Panc1 (cell line): ENCODE data around the gene INAFM2. TPM values are rescaled to one million over a fixed set of nuclear protein-coding genes. Genes with fewer than 3 reads are reported as not detected.

Experiments used
- ATAC-seq: fragments of 200-7000 bp; cut with Tn5 transposase; 2 replicates; pipeline ENCODE4 v1.9.1; 2020; ENCODE audit warnings: mild to moderate bottlenecking, moderate library complexity
- Bru-seq: library from RNA; stranded (reverse); fragments of 400-500 nt; gene quantifications from one replicate; lab custom pipeline; 2021; lab: Mats Ljungman, UMichigan
- BruChase-seq, 2 experiments: library from RNA; stranded (reverse); fragments of 400-500 nt; gene quantifications; one replicate each; lab custom pipeline; 2021; lab: Mats Ljungman, UMichigan
- BruUV-seq: library from RNA; stranded (reverse); fragments of 400-500 nt; replicated peaks from 2 replicates; lab custom pipeline; 2021; lab: Mats Ljungman, UMichigan
- CTCF ChIA-PET: fragments of 300-600 bp; sonication (Branson Sonifier 250); formaldehyde crosslinking; loops from one replicate; lab custom pipeline; 2022; ENCODE audit warnings: antibody characterized with exemption; lab: Charles Lee
- POLR2A ChIA-PET: fragments of 300-600 bp; sonication (Branson Sonifier 250); formaldehyde crosslinking; loops from one replicate; lab custom pipeline; 2022; ENCODE audit warnings: antibody characterized with exemption; lab: Charles Lee
- DNase-seq: peaks from one replicate; pipeline ENCODE4 v3.0.0-alpha.2; 2010; ENCODE audit warnings: low read depth, low spot score
- H3K27ac ChIP-seq: 2 replicates; pipeline ENCODE4 v1.5.1; 2011; ENCODE audit warnings: mild to moderate bottlenecking, low read length, inconsistent platforms
- H3K27me3 ChIP-seq: fragments of 200-500 bp; sonication (Bioruptor generic); 2 replicates; pipeline ENCODE4 v1.6.0; 2014; ENCODE audit warnings: low read length, inconsistent platforms; ENCODE audit not compliant: control insufficient read depth, insufficient read depth
- H3K36me3 ChIP-seq: fragments of 200-500 bp; sonication (Bioruptor generic); 2 replicates; pipeline ENCODE4 v1.5.1; 2014; ENCODE audit warnings: inconsistent platforms, mild to moderate bottlenecking, low read length, moderate library complexity; ENCODE audit not compliant: control insufficient read depth, insufficient read depth
- H3K4me1 ChIP-seq: 2 replicates; pipeline ENCODE4 v1.5.1; 2011; ENCODE audit warnings: inconsistent platforms, mild to moderate bottlenecking, low read length, moderate library complexity; ENCODE audit not compliant: control insufficient read depth, insufficient read depth
- H3K4me3 ChIP-seq, 2 experiments: 2 replicates each; pipeline ENCODE4 v1.5.1; 2011 to 2012; ENCODE audit warnings: low read depth in 2 of 2, low read length in 2 of 2, mild to moderate bottlenecking in 2 of 2, inconsistent platforms in 1 of 2, moderate library complexity in 1 of 2
- H3K9me3 ChIP-seq: fragments of 200-500 bp; sonication (Bioruptor generic); 2 replicates; pipeline ENCODE4 v1.5.1; 2014; ENCODE audit warnings: low read depth, mild to moderate bottlenecking, inconsistent platforms, low read length, moderate library complexity; ENCODE audit not compliant: control insufficient read depth, insufficient read depth
- CTCF ChIP-seq: fragments of 450-650 bp; IDR thresholded peaks from 2 replicates; pipeline ENCODE4 v1.5.1; 2017; ENCODE audit warnings: mild to moderate bottlenecking
- POLR2AphosphoS5 ChIP-seq: IDR thresholded peaks from 2 replicates; pipeline ENCODE4 v1.6.1; 2012; ENCODE audit warnings: mild to moderate bottlenecking, low read depth, low read length, moderate library complexity
- SIN3A ChIP-seq: IDR thresholded peaks from 2 replicates; pipeline ENCODE4 v1.6.1; 2012; ENCODE audit warnings: low read depth, mild to moderate bottlenecking, low read length, moderate library complexity, borderline replicate concordance; ENCODE audit not compliant: insufficient read depth
- TCF7L2 ChIP-seq: IDR thresholded peaks from 2 replicates; pipeline ENCODE4 v1.6.1; 2011; ENCODE audit warnings: mild to moderate bottlenecking, low read depth, low read length, inconsistent platforms
- in situ Hi-C: cut with HindIII; loops from 2 replicates; pipeline ENCODE4 v1.10.0; 2016; ENCODE audit warnings: low sequenced_read_pairs, low pct_unique_long_range_greater_than_20kb
- intact Hi-C: fragments of 100-400 bp; cut with micrococcal nuclease; formaldehyde crosslinking; loops from one replicate; pipeline ENCODE4 v1.10.0; 2022; ENCODE audit not compliant: unreplicated experiment
- long read RNA-seq: library from polyadenylated mRNA; unstranded; transcript quantifications from one replicate; pipeline ENCODE4 v2.0.0, GENCODE V29; 2021; ENCODE audit not compliant: unreplicated experiment
- polyA plus RNA-seq: library from polyadenylated mRNA; unstranded; fragments of >200 nt; gene quantifications from one replicate; pipeline ENCODE4 v1.2.1, GENCODE V29; 2012; ENCODE audit warnings: missing spikeins; ENCODE audit not compliant: insufficient read length
- total RNA-seq: library from RNA; stranded (reverse); gene quantifications from one replicate; pipeline ENCODE4 v1.2.1, GENCODE V29; 2021; ENCODE audit not compliant: unreplicated experiment
- TF ChIP-seq, protein P1 (sequence below), 2 experiments: IDR thresholded peaks; 2 replicates each; pipeline ENCODE4 v1.6.1; 2011 to 2012; ENCODE audit warnings: low read depth in 2 of 2, control low read depth in 1 of 2, low read length in 1 of 2, mild to moderate bottlenecking in 1 of 2, moderate library complexity in 1 of 2; ENCODE audit not compliant: insufficient read depth in 1 of 2

INAFM2 gene
- 10.4 TPM for total RNA-seq
- 6.7 TPM for polyA plus RNA-seq
- percentile 56 among the genes with signal in this experiment for Bru-seq, nascent RNA
- BruChase-seq, experiment 1, labeled RNA remaining after a 2-hour chase = percentile 84 among the genes with signal in this experiment
- BruChase-seq, experiment 2, labeled RNA remaining after a 6-hour chase = percentile 85 among the genes with signal in this experiment
- long read RNA-seq, transcript INAFM2-202 (1 exons, 3,052 nt) = major isoform, 29 of 33 reads
- long read RNA-seq, partial matches to known transcripts = 0 of 33 reads
- long read RNA-seq, other reads (novel, unspliced or antisense) = 2 of 33 reads

GRCh38 chr15:40323239-40323952 lies at the start of gene INAFM2:
Gene INAFM2, plus strand, starts transcription at chr15:40323692. Its CDS starts 364 bp downstream, at chr15:40324056.
- ATAC-seq (peak; percentile 91), DNase-seq (no peak)
- Histone ChIP-seq H3K4me1 (peaks cover 25% of the 10 kb centered on the region), H3K9me3 (no peaks in the 10 kb centered on the region), H3K36me3 (no peaks in the 10 kb centered on the region), H3K27me3 (no peaks in the 10 kb centered on the region), H3K27ac (no peak within 1 kb of the TSS), H3K4me3 (peak within 1 kb of the TSS; percentile 55 to 63)
- ChIA-PET POLR2A (interaction anchor here (0.9 kb wide), 1 partner anchor 15 kb away, joined by 4 read pairs; no protein-coding TSS in a partner anchor), CTCF (interaction anchor here (0.6 to 3.2 kb wide), 9 partner anchors 11 to 1430 kb away, joined by 3 to 30 read pairs (median 4); partner anchors contain the start of gene CCDC9B)
- in situ Hi-C loops (no loop called here), intact Hi-C loops (loop anchor here (5.0 kb wide), 1 partner anchor 99 kb away; no protein-coding TSS in a partner anchor)
- no TSS peak for BruUV-seq
- TF ChIP-seq CTCF = peak; percentile 51; the same call in 1 of the 2 replicates
- TF ChIP-seq, protein P1, sequence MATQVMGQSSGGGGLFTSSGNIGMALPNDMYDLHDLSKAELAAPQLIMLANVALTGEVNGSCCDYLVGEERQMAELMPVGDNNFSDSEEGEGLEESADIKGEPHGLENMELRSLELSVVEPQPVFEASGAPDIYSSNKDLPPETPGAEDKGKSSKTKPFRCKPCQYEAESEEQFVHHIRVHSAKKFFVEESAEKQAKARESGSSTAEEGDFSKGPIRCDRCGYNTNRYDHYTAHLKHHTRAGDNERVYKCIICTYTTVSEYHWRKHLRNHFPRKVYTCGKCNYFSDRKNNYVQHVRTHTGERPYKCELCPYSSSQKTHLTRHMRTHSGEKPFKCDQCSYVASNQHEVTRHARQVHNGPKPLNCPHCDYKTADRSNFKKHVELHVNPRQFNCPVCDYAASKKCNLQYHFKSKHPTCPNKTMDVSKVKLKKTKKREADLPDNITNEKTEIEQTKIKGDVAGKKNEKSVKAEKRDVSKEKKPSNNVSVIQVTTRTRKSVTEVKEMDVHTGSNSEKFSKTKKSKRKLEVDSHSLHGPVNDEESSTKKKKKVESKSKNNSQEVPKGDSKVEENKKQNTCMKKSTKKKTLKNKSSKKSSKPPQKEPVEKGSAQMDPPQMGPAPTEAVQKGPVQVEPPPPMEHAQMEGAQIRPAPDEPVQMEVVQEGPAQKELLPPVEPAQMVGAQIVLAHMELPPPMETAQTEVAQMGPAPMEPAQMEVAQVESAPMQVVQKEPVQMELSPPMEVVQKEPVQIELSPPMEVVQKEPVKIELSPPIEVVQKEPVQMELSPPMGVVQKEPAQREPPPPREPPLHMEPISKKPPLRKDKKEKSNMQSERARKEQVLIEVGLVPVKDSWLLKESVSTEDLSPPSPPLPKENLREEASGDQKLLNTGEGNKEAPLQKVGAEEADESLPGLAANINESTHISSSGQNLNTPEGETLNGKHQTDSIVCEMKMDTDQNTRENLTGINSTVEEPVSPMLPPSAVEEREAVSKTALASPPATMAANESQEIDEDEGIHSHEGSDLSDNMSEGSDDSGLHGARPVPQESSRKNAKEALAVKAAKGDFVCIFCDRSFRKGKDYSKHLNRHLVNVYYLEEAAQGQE (IDR thresholded peaks at IDR 0.05; ENCODE audit: insufficient read depth in 1 of 2, low read depth in 2 of 2, low read length in 1 of 2) = no peak
- no peak for TF ChIP-seq POLR2AphosphoS5
- TF ChIP-seq SIN3A = peak; percentile 85
- 0 out of 2 replicates have a peak, but pooled peaks have one; percentile 31 for TF ChIP-seq TCF7L2

DNA sequence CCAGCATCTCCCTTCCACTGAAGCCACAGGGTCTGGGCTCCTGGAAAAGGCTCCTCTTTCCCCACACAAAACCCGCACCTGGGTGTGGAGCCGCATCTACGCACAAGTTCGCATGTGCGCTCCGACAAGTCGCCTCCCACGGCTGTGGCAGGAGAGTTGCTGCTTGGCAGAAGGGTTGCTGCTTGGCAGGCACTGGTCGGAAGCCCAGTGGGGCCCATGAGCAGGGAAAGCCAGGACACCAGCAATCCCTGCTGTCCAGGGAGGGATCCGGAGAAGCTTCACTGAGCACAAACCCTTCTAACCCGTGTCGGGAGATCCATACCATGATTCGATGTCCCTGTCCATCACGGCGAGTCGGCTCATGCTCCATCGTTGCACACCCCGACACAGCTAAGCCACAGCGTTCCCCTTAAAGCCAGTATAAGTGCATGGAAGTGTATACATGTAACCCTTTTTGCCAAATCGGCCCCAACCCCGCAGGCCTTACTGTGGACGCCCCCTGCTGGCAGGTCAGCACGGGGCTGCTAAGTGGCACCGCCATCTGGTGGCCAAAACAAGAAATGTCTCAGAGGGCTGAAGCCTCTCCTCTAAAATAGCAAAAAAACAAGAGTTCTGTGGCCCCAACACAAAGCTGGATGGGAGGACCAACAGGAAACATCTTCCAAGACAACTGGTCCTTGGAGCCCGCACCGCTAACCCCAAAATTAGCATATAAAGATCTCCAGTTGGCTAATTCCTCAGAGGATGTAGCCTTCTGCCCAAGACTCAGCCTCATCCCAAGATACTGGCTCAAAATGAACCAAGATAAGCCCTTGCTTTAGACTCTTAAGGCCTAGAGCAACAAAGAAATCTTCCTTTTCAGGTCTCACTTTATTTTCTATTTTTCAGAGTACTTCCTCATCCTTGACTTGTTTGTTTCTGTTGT lies 48.9 kb upstream of the INAFM2 start:
- ChIA-PET POLR2A (no interaction called here), CTCF (interaction anchor here (0.5 to 4.7 kb wide), 8 partner anchors 12 to 250 kb away, joined by 3 to 56 read pairs (median 4); partner anchors contain the start of gene IVD)
- Histone ChIP-seq H3K27ac (no peak overlapping the region), H3K4me3 (no peak overlapping the region), H3K4me1 (no peaks in the 10 kb centered on the region), H3K9me3 (no peaks in the 10 kb centered on the region), H3K36me3 (no peaks in the 10 kb centered on the region), H3K27me3 (no peaks in the 10 kb centered on the region)
- TF ChIP-seq POLR2AphosphoS5 (peak; percentile 59; the same call in 1 of the 2 replicates), TCF7L2 (no peak), CTCF (peak; percentile 100)
- DNase-seq (peak; percentile 80), ATAC-seq (peak; percentile 46)
- intact Hi-C loops (loop anchor here (2.0 to 10.0 kb wide), 3 partner anchors 58 to 230 kb away; no protein-coding TSS in a partner anchor), in situ Hi-C loops (no loop called here)
- no TSS peak for BruUV-seq
